Measurements from ENCODE around the gene LACTB. TPM values are rescaled to one million over a fixed set of nuclear protein-coding genes. Genes with fewer than 3 reads are reported as not detected.

Gene LACTB
- total RNA-seq, 3 donors from 2014 or later (not counting 1 experiment from before 2014, with no cell fraction given), result 17.1 to 29.1 (median 26.4) TPM

- Histone ChIP-seq H3K4me3 (ENCODE audit: low read length) (no peak overlapping the region), H3K9me3 (ENCODE audit: control insufficient read depth, insufficient read depth, low read length) (no peaks in the 10 kb centered on the region), H3K27ac (ENCODE audit: low read length) (no peak overlapping the region), H3K27me3 (ENCODE audit: control insufficient read depth, insufficient read depth, low read length) (peaks cover 3% of the 10 kb centered on the region), H3K4me1 (ENCODE audit: control insufficient read depth, insufficient read depth, low read length) (no peaks in the 10 kb centered on the region), H3K36me3 (ENCODE audit: control insufficient read depth, insufficient read depth, low read length) (no peaks in the 10 kb centered on the region)
- Mint-ChIP-seq H3K9me3 (no peaks in the 10 kb centered on the region), H3K27me3 (ENCODE audit: low read depth in 2 of 2) (peaks cover 0 to 2% of the 10 kb centered on the region in 2 donors), H3K36me3 (no peaks in the 10 kb centered on the region), H3K27ac (no peak overlapping the region), H3K4me1 (no peaks in the 10 kb centered on the region), H3K4me3 (no peak overlapping the region)
- intact Hi-C loops (cut with micrococcal nuclease), result no loop called here
- 89% methylated on average over 1 of the region's 1 CpG for WGBS (ENCODE audit: insufficient coverage)
- TF ChIP-seq CTCF (IDR thresholded peaks at IDR 0.05), result no peak
- DNase-seq, result no peak
- no peak for ATAC-seq
Observed at GRCh38 chr15:63084806-63085205, 36.9 kb upstream of the LACTB start.

- DNase-seq, result no peak
- Mint-ChIP-seq H3K36me3 (no peaks in the 10 kb centered on the region), H3K4me3 (no peak overlapping the region), H3K9me3 (no peaks in the 10 kb centered on the region), H3K4me1 (no peaks in the 10 kb centered on the region), H3K27ac (no peak overlapping the region), H3K27me3 (ENCODE audit: low read depth in 2 of 2) (peaks cover 0 to 2% of the 10 kb centered on the region in 2 donors)
- H3K27ac ChIP-seq (ENCODE audit: low read length), result no peak overlapping the region
- ATAC-seq, result no peak
- H3K27me3 ChIP-seq (ENCODE audit: control insufficient read depth, insufficient read depth, low read length), result peaks cover 3% of the 10 kb centered on the region
- H3K36me3 ChIP-seq (ENCODE audit: control insufficient read depth, insufficient read depth, low read length), result no peaks in the 10 kb centered on the region
- no peaks in the 10 kb centered on the region for H3K9me3 ChIP-seq (ENCODE audit: control insufficient read depth, insufficient read depth, low read length)
- H3K4me3 ChIP-seq (ENCODE audit: low read length), result no peak overlapping the region
- no peaks in the 10 kb centered on the region for H3K4me1 ChIP-seq (ENCODE audit: control insufficient read depth, insufficient read depth, low read length)
- 89% methylated on average over 3 of the region's 4 CpGs for WGBS (ENCODE audit: insufficient coverage)
- no peak for TF ChIP-seq CTCF (IDR thresholded peaks at IDR 0.05)
- intact Hi-C loops (cut with micrococcal nuclease), result no loop called here
Observed at GRCh38 chr15:63085289-63085688, 36.4 kb upstream of the LACTB start.

GRCh38 chr15:63086271-63086670, 35.4 kb upstream of the LACTB start:
- no peak overlapping the region for H3K27ac ChIP-seq (ENCODE audit: low read length)

More at GRCh38 chr15:63086271-63086670, 35.4 kb upstream of the LACTB start:
- intact Hi-C loops (cut with micrococcal nuclease), result no loop called here
- Mint-ChIP-seq H3K27ac (no peak overlapping the region), H3K9me3 (no peaks in the 10 kb centered on the region), H3K4me3 (no peak overlapping the region), H3K4me1 (no peaks in the 10 kb centered on the region), H3K27me3 (ENCODE audit: low read depth in 2 of 2) (peaks cover 0 to 2% of the 10 kb centered on the region in 2 donors), H3K36me3 (no peaks in the 10 kb centered on the region)
- H3K27me3 ChIP-seq (ENCODE audit: control insufficient read depth, insufficient read depth, low read length), result peaks cover 3% of the 10 kb centered on the region
- H3K9me3 ChIP-seq (ENCODE audit: control insufficient read depth, insufficient read depth, low read length), result no peaks in the 10 kb centered on the region
- WGBS (ENCODE audit: insufficient coverage), result 84% methylated on average over 4 of the region's 4 CpGs
- no peak for DNase-seq
- ATAC-seq, result no peak
- H3K4me1 ChIP-seq (ENCODE audit: control insufficient read depth, insufficient read depth, low read length), result no peaks in the 10 kb centered on the region
- TF ChIP-seq CTCF (IDR thresholded peaks at IDR 0.05), result no peak
- H3K36me3 ChIP-seq (ENCODE audit: control insufficient read depth, insufficient read depth, low read length), result no peaks in the 10 kb centered on the region
- no peak overlapping the region for H3K4me3 ChIP-seq (ENCODE audit: low read length)
